ENCODE measurements around the gene TMUB2. TPM values are rescaled to one million over a fixed set of nuclear protein-coding genes. Genes with fewer than 3 reads are reported as not detected.
A peak's percentile ranks its signal among the peaks of the same experiment; 100 is the strongest.

The TMUB2 gene
- total and polyA plus RNA-seq, 9 of the 15 experiments (the other 6 are each of a cell fraction or from before 2014, with no cell fraction given): 4.1 to 29.8 (median 16.3) TPM

- TF ChIP-seq ZBTB11 (CRISPR knock-in tag; IDR thresholded peaks at IDR 0.05) (peak in 1 of 3 experiments; percentile 61; a peak in 1 of 6 replicates), PHB (CRISPR knock-in tag; IDR thresholded peaks at IDR 0.05) (no peak), KLF1 (tag; IDR thresholded peaks at IDR 0.05) (0 out of 2 replicates have a peak, but pooled peaks have one; percentile 35), SREBF1 (IDR thresholded peaks at IDR 0.05; ENCODE audit: borderline replicate concordance, low read depth, low read length) (no peak), KHSRP (IDR thresholded peaks at IDR 0.05) (no peak), GATAD2A (IDR thresholded peaks at IDR 0.05) (no peak), LCOR (CRISPR knock-in tag; IDR thresholded peaks at IDR 0.05) (no peak), ZNF12 (CRISPR knock-in tag; IDR thresholded peaks at IDR 0.05) (no peak), POLR2A (conservative IDR thresholded peaks at IDR 0.05) (peak; percentile 13; the same call in 1 of the 2 replicates), TEAD2 (tag; IDR thresholded peaks at IDR 0.05) (no peak), KAT8 (IDR thresholded peaks at IDR 0.05; ENCODE audit: low read depth) (no peak), NEUROD1 (IDR thresholded peaks at IDR 0.05; ENCODE audit: borderline replicate concordance, low read depth, low read length, partially characterized antibody) (peak; percentile 81), BRD9 (IDR thresholded peaks at IDR 0.05; ENCODE audit: low read depth, partially characterized antibody) (no peak), ZNF3 (CRISPR knock-in tag; IDR thresholded peaks at IDR 0.05) (no peak), PHTF2 (CRISPR knock-in tag; IDR thresholded peaks at IDR 0.05) (no peak), ETV6 (IDR thresholded peaks at IDR 0.05; ENCODE audit: borderline replicate concordance in 1 of 2, low read depth in 2 of 2, low read length in 1 of 2) (no peak; a peak in 1 of 4 replicates), ETV6 (CRISPR knock-in tag; IDR thresholded peaks at IDR 0.05; ENCODE audit: borderline replicate concordance) (peak; percentile 71; the same call in 1 of the 2 replicates)
- TF ChIP-seq, protein P1, sequence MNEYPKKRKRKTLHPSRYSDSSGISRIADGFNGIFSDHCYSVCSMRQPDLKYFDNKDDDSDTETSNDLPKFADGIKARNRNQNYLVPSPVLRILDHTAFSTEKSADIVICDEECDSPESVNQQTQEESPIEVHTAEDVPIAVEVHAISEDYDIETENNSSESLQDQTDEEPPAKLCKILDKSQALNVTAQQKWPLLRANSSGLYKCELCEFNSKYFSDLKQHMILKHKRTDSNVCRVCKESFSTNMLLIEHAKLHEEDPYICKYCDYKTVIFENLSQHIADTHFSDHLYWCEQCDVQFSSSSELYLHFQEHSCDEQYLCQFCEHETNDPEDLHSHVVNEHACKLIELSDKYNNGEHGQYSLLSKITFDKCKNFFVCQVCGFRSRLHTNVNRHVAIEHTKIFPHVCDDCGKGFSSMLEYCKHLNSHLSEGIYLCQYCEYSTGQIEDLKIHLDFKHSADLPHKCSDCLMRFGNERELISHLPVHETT (CRISPR knock-in tag; conservative IDR thresholded peaks at IDR 0.05 in 1 of 2, IDR thresholded peaks at IDR 0.05 in 1 of 2): peak in 1 of 2 experiments; percentile 75; a peak in 1 of 4 replicates
- TF ChIP-seq, protein P2, sequence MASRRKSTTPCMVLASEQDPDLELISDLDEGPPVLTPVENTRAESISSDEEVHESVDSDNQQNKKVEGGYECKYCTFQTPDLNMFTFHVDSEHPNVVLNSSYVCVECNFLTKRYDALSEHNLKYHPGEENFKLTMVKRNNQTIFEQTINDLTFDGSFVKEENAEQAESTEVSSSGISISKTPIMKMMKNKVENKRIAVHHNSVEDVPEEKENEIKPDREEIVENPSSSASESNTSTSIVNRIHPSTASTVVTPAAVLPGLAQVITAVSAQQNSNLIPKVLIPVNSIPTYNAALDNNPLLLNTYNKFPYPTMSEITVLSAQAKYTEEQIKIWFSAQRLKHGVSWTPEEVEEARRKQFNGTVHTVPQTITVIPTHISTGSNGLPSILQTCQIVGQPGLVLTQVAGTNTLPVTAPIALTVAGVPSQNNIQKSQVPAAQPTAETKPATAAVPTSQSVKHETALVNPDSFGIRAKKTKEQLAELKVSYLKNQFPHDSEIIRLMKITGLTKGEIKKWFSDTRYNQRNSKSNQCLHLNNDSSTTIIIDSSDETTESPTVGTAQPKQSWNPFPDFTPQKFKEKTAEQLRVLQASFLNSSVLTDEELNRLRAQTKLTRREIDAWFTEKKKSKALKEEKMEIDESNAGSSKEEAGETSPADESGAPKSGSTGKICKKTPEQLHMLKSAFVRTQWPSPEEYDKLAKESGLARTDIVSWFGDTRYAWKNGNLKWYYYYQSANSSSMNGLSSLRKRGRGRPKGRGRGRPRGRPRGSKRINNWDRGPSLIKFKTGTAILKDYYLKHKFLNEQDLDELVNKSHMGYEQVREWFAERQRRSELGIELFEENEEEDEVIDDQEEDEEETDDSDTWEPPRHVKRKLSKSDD (conservative IDR thresholded peaks at IDR 0.05; ENCODE audit: low read length): no peak; the same call in 1 of the 2 replicates
These were observed 23.8 kb downstream of the TMUB2 start (continued) for GRCh38 chr17:44210342-44211192.

Data from K562 (cell line).